Liver (tissue), 5 donors: ENCODE results near the gene ABHD6. TPM values are rescaled to one million over a fixed set of nuclear protein-coding genes. Genes with fewer than 3 reads are reported as not detected.

Source experiments
- polyA plus RNA-seq, 2 donors: library from polyadenylated mRNA; stranded (reverse) in 1 of 2; unstranded in 1 of 2; fragments of 200-250 nt in 1 of 2; fragments of >200 nt in 1 of 2; fragmentation: Nextera tagmentation in 1 of 2; extraction: Ambion mirVana in 1 of 2; gene quantifications; one replicate each; pipeline versions ENCODE4 v1.2.1 to v1.2.3, GENCODE V29; 2013 to 2015
- small RNA-seq: library from RNA; depleted of rRNA; stranded (forward); fragments of <200 nt; gene quantifications from one replicate; pipeline ENCODE3, GENCODE V24; 2014
- total RNA-seq, 2 donors: library from RNA; depleted of rRNA; stranded (reverse); fragments of >200 nt; gene quantifications; one replicate each; pipeline ENCODE4 v1.2.3, GENCODE V29; 2014
- donor health status: healthy.
- donor health status: healthy.
- donor health status: healthy.

The ABHD6 gene
- total and polyA plus RNA-seq, 4 donors, result 19.8 to 60.9 (median 38.3) TPM

Small RNA genes within 50 kb of the gene (small RNA-seq; reads per million reads assigned to genes)
- not detected for gene AC098479.1

Other genes starting within 250 kb of the ABHD6 start
- 100 to 1,000 TPM in 1 of 2 donors, 10 to 100 TPM in 1; 53.8 to 124 TPM for gene FLNB, start 229.4 kb upstream of the ABHD6 start, total RNA-seq
- gene FLNB, start 229.4 kb upstream of the ABHD6 start, polyA plus RNA-seq, result 10 to 100 TPM; 22.9 to 34.7 TPM
- 100 to 1,000 TPM in 1 of 2 donors, 10 to 100 TPM in 1; 76.1 to 162 TPM for gene DNASE1L3, start 26.8 kb upstream of the ABHD6 start, total RNA-seq
- 100 to 1,000 TPM in 1 of 2 donors, 10 to 100 TPM in 1; 94.5 to 201 TPM for gene DNASE1L3, start 26.8 kb upstream of the ABHD6 start, polyA plus RNA-seq
- gene RPP14, start 68.5 kb downstream of the ABHD6 start, total RNA-seq, result 10 to 100 TPM in 1 of 2 donors, 1 to 10 TPM in 1; 9.2 to 13.7 TPM
- 10 to 100 TPM in 1 of 2 donors, 1 to 10 TPM in 1; 7.4 to 10.9 TPM for gene RPP14, start 68.5 kb downstream of the ABHD6 start, polyA plus RNA-seq
- 10 to 100 TPM in 1 of 2 donors, 1 to 10 TPM in 1; 7.4 to 14.8 TPM for gene HTD2, start 68.7 kb downstream of the ABHD6 start, total RNA-seq
- gene HTD2, start 68.7 kb downstream of the ABHD6 start, polyA plus RNA-seq, result 10 to 100 TPM in 1 of 2 donors, 1 to 10 TPM in 1; 6.6 to 14.6 TPM
- gene PXK, start 95.1 kb downstream of the ABHD6 start, total RNA-seq, result 10 to 100 TPM; 11.3 to 14.0 TPM
- 10 to 100 TPM in 1 of 2 donors, 1 to 10 TPM in 1; 6.0 to 15.9 TPM for gene PXK, start 95.1 kb downstream of the ABHD6 start, polyA plus RNA-seq
- 10 to 100 TPM; 47.8 to 65.6 TPM for gene PDHB, start 196.0 kb downstream of the ABHD6 start, total RNA-seq
- 10 to 100 TPM; 55.6 to 92.1 TPM for gene PDHB, start 196.0 kb downstream of the ABHD6 start, polyA plus RNA-seq